GM23338 (cell line): ENCODE measurements around the gene RUNX3. TPM values are rescaled to one million over a fixed set of nuclear protein-coding genes. Genes with fewer than 3 reads are reported as not detected.

ENCODE experiments used
- ATAC-seq: fragments of 200-7000 bp; cut with Tn5 transposase; 3 replicates; pipeline ENCODE4 v1.9.1; 2020
- DNase-seq: peaks from one replicate; pipeline ENCODE4 v3.0.0-alpha.2; 2015; ENCODE audit warnings: low spot score
- H2AFZ ChIP-seq: fragments of 200-600 bp; sonication (generic); 2 replicates; pipeline ENCODE4 v1.8.0; 2016; ENCODE audit warnings: antibody characterized with exemption, mild to moderate bottlenecking, moderate library complexity
- H3F3A ChIP-seq: fragments of 200-600 bp; sonication (generic); replicated peaks from 2 replicates; pipeline ENCODE4 v1.8.0; 2017; ENCODE audit warnings: antibody characterized with exemption, mixed run types, low read depth
- H3K27ac ChIP-seq: fragments of 200-600 bp; sonication (generic); 2 replicates; pipeline ENCODE4 v1.6.1; 2016; ENCODE audit warnings: low read depth
- H3K27me3 ChIP-seq: fragments of 200-600 bp; sonication (generic); 2 replicates; pipeline ENCODE4 v1.8.0; 2016; ENCODE audit warnings: mild to moderate bottlenecking, mixed run types, moderate library complexity; ENCODE audit not compliant: insufficient read depth
- H3K36me3 ChIP-seq: fragments of 200-600 bp; sonication (generic); 2 replicates; pipeline ENCODE4 v1.8.0; 2016; ENCODE audit warnings: mild to moderate bottlenecking; ENCODE audit not compliant: insufficient read depth
- H3K4me1 ChIP-seq: fragments of 200-600 bp; sonication (generic); 2 replicates; pipeline ENCODE4 v1.8.0; 2016; ENCODE audit warnings: mild to moderate bottlenecking, moderate library complexity; ENCODE audit not compliant: insufficient read depth
- H3K4me2 ChIP-seq: fragments of 200-600 bp; sonication (generic); 2 replicates; pipeline ENCODE4 v1.7.1; 2017; ENCODE audit warnings: mixed run types
- H3K4me3 ChIP-seq: fragments of 200-600 bp; sonication (generic); 2 replicates; pipeline ENCODE4 v1.6.1; 2016; ENCODE audit warnings: mixed run types
- H3K79me2 ChIP-seq: fragments of 200-600 bp; sonication (generic); replicated peaks from 2 replicates; pipeline ENCODE4 v1.8.0; 2017; ENCODE audit warnings: mild to moderate bottlenecking; ENCODE audit not compliant: insufficient read depth
- H3K9me2 ChIP-seq: fragments of 200-600 bp; sonication (generic); 2 replicates; pipeline ENCODE4 v1.8.0; 2017; ENCODE audit not compliant: insufficient read depth
- H4K20me1 ChIP-seq: fragments of 200-600 bp; sonication (generic); replicated peaks from 2 replicates; pipeline ENCODE4 v1.8.0; 2017; ENCODE audit warnings: mild to moderate bottlenecking; ENCODE audit not compliant: insufficient read depth
- H3K27ac Mint-ChIP-seq: 2 replicates; pipeline ENCODE4 v1.8.0; 2020; ENCODE audit warnings: inconsistent platforms, mild to moderate bottlenecking, moderate library complexity, mixed read lengths
- H3K27me3 Mint-ChIP-seq: 3 replicates; pipeline ENCODE4 v1.8.0; 2022; ENCODE audit warnings: low read depth, mild to moderate bottlenecking, moderate library complexity, mixed read lengths, inconsistent platforms; ENCODE audit not compliant: insufficient read depth, poor library complexity
- H3K36me3 Mint-ChIP-seq: 3 replicates; pipeline ENCODE4 v1.8.0; 2021; ENCODE audit warnings: low read depth, mild to moderate bottlenecking, inconsistent platforms, moderate library complexity, mixed read lengths
- H3K4me1 Mint-ChIP-seq: 3 replicates; pipeline ENCODE4 v1.8.0; 2020; ENCODE audit warnings: mild to moderate bottlenecking, inconsistent platforms, mixed read lengths
- H3K4me3 Mint-ChIP-seq: 3 replicates; pipeline ENCODE4 v1.8.0; 2021; ENCODE audit warnings: moderate library complexity, mild to moderate bottlenecking, inconsistent platforms, mixed read lengths
- H3K9me3 Mint-ChIP-seq: 3 replicates; pipeline ENCODE4 v1.8.0; 2020; ENCODE audit warnings: moderate library complexity, mild to moderate bottlenecking, inconsistent platforms, mixed read lengths
- CREB1 ChIP-seq: fragments of 250-450 bp; sonication (Bioruptor Pico); IDR thresholded peaks from 2 replicates; pipeline ENCODE4 v1.5.0; 2020; ENCODE audit warnings: low read depth, mild to moderate bottlenecking, moderate library complexity
- CTCF ChIP-seq, 2 experiments: fragments of 200-600 bp in 1 of 2; sonication (generic) in 1 of 2; conservative IDR thresholded peaks; 2 replicates each; pipeline versions ENCODE4 v1.5.1 to v1.6.1; 2016 to 2017; ENCODE audit warnings: antibody characterized with exemption in 2 of 2, low read depth in 2 of 2, mild to moderate bottlenecking in 2 of 2, moderate library complexity in 1 of 2
- ETS1 ChIP-seq: IDR thresholded peaks from 2 replicates; pipeline ENCODE4 v1.6.1; 2016; ENCODE audit warnings: antibody characterized with exemption
- EZH2 ChIP-seq: fragments of 200-600 bp; sonication (generic); IDR thresholded peaks from one replicate; pipeline ENCODE4 v1.8.0; 2017; ENCODE audit warnings: antibody characterized with exemption, mild to moderate bottlenecking, low read depth; ENCODE audit not compliant: unreplicated experiment
- EZH2phosphoT487 ChIP-seq: fragments of 200-600 bp; sonication (generic); IDR thresholded peaks from one replicate; pipeline ENCODE4 v1.8.1; 2018; ENCODE audit warnings: antibody characterized with exemption; ENCODE audit not compliant: unreplicated experiment
- JUNB ChIP-seq: IDR thresholded peaks from one replicate; pipeline ENCODE4 v1.6.1; 2016; ENCODE audit warnings: antibody characterized with exemption; ENCODE audit not compliant: unreplicated experiment
- NANOG ChIP-seq: IDR thresholded peaks from 2 replicates; pipeline ENCODE4 v1.6.1; 2016; ENCODE audit warnings: antibody characterized with exemption, borderline replicate concordance
- POLR2AphosphoS5 ChIP-seq: IDR thresholded peaks from 2 replicates; pipeline ENCODE4 v1.6.1; 2016; ENCODE audit warnings: antibody characterized with exemption, low read depth
- REST ChIP-seq: IDR thresholded peaks from one replicate; pipeline ENCODE4 v1.6.1; 2018; ENCODE audit warnings: antibody characterized with exemption; ENCODE audit not compliant: unreplicated experiment
- STAT1 ChIP-seq: IDR thresholded peaks from one replicate; pipeline ENCODE4 v1.6.1; 2016; ENCODE audit warnings: antibody characterized with exemption; ENCODE audit not compliant: unreplicated experiment
- ZNF114 ChIP-seq: fragments of 250-450 bp; sonication (Bioruptor Pico); IDR thresholded peaks from 2 replicates; pipeline ENCODE4 v1.5.0; 2020; ENCODE audit warnings: mild to moderate bottlenecking, moderate library complexity
- ZNF331 ChIP-seq: fragments of 250-450 bp; sonication (Bioruptor Pico); IDR thresholded peaks from 2 replicates; pipeline ENCODE4 v1.5.0; 2020; ENCODE audit warnings: low read depth, mild to moderate bottlenecking, moderate library complexity
- ZNF462 ChIP-seq: fragments of 250-450 bp; sonication (Bioruptor Pico); IDR thresholded peaks from 2 replicates; pipeline ENCODE4 v1.5.0; 2020; ENCODE audit warnings: mild to moderate bottlenecking, moderate library complexity
- polyA plus RNA-seq: library from polyadenylated mRNA; unstranded; fragments of >200 nt; fragmentation: Nextera tagmentation; extraction: Ambion mirVana; gene quantifications from 2 replicates; pipeline ENCODE4 v1.2.1, GENCODE V29; 2016
- total RNA-seq: library from RNA; depleted of rRNA; stranded (reverse); fragments of >200 nt; shearing (Covaris generic); gene quantifications from 2 replicates; pipeline ENCODE4 v1.2.3, GENCODE V29; 2014

RUNX3 gene
- total and polyA plus RNA-seq, 2 experiments from 2014 or later = 0.23 to 0.73 TPM

GRCh38 chr1:24894002-24894401, 36.1 kb downstream of the RUNX3 start:
- Mint-ChIP-seq H3K4me3 (no peak overlapping the region), H3K27me3 (peaks cover 13% of the 10 kb centered on the region), H3K4me1 (no peaks in the 10 kb centered on the region), H3K9me3 (peaks cover 37% of the 10 kb centered on the region), H3K27ac (no peak overlapping the region), H3K36me3 (peaks cover 9% of the 10 kb centered on the region)
- Histone ChIP-seq H3K79me2 (no peaks in the 10 kb centered on the region), H3K36me3 (no peaks in the 10 kb centered on the region), H2AFZ (no peak overlapping the region), H3K9me2 (no peaks in the 10 kb centered on the region), H3K27ac (no peak overlapping the region), H3K4me1 (no peaks in the 10 kb centered on the region), H3K27me3 (no peaks in the 10 kb centered on the region), H4K20me1 (no peaks in the 10 kb centered on the region), H3F3A (no peaks in the 10 kb centered on the region), H3K4me2 (no peak overlapping the region), H3K4me3 (no peak overlapping the region)
- TF ChIP-seq EZH2 (no peak), POLR2AphosphoS5 (no peak), ZNF462 (no peak), STAT1 (no peak), CREB1 (CRISPR knock-in tag) (no peak), JUNB (no peak), ETS1 (no peak), CTCF (conservative IDR thresholded peaks at IDR 0.05; ENCODE audit: low read depth in 2 of 2) (no peak), EZH2phosphoT487 (no peak), ZNF331 (CRISPR knock-in tag) (no peak), REST (no peak), ZNF114 (no peak), NANOG (no peak)
- no peak for DNase-seq
- no peak for ATAC-seq
